SIG-M5 (cell line): ENCODE data around the gene C1QTNF8.

Experiments
- DNase-seq: peaks from one replicate; lab custom pipeline; 2025; lab: John Stamatoyannopoulos, UW

The C1QTNF8 gene

DNA sequence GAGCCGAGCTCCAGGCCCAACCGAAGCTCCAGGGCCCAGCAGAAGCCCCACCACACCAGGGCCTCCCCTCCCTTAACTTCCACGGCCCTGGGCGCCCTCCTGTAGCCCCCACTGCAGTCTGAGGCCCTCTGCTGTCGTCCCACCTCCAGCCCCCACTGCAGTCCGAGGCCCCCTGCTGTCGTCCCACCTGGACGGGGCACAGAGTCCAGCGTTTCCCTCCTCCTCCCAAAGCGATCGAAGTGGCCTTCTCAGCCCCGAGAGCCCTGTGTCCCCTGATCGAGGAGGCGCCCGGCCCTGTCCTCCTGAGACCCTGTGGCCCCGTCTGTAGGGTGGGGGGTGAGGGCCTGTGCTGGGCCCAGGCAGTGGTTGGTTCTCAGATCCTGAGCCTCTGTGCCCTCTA, 31.1 kb upstream of the C1QTNF8 start:
- DNase-seq: no peak

DNA sequence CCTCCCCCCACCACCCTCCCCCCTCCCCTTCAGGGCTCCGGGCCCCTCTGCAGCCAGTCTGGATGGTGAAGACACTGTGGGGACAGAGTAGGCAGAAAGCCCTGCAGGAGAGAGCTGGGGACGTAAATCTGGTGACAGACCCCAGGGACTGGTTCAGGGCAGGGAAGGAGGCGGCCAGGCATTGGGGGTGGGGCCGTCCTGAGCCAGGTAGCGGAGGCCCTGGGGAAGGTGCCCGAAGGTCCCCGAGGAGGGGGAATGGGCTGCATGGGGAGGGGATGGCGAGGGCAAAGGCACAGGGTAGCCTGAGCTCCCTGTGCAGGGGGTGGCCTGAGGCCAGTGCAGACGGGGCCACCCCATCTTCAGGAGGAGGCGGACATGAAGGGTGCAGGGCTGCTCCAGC, 30.5 kb upstream of the C1QTNF8 start:
- no peak for DNase-seq

DNA sequence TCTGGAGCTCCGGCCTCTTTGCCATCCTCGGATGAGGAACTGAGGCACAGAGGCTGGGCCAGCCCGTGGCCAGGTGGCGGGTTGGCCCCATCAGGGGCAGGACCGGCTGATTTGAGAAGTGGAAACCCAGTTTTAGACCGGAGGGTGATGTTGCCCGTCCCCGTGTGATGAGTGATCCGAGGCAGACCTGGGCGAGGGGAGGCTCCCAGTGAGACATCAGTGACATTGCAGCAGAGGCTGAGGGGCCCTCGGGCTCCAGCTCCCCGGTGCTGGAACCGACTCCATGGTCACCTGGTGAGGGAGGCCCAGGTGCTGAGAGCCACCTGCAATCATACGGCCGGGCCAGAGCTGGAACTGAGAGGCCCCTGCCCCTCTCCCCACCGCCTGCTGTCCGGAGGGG, 30.0 kb upstream of the C1QTNF8 start:
- no peak for DNase-seq

DNA sequence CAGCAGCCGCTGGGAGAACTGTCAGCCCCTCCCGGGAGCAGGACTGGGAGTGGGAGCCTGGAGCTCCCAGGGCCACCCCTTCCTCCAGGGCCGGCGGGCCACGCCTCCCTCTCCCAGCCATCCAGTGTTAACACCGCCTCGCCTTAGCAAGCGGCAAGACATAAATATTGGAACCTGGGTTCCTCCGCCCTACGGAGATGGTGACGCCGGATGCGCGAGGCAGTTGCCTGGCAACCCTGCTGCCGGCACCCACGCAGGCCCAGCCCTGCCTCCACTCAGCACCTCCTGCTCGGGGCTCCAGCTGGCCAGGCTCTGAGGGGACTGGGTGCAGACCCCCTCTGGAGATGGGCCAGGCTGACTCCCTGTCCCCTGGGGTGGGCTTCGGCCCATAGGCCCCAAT, 29.4 kb upstream of the C1QTNF8 start:
- DNase-seq: no peak

DNA sequence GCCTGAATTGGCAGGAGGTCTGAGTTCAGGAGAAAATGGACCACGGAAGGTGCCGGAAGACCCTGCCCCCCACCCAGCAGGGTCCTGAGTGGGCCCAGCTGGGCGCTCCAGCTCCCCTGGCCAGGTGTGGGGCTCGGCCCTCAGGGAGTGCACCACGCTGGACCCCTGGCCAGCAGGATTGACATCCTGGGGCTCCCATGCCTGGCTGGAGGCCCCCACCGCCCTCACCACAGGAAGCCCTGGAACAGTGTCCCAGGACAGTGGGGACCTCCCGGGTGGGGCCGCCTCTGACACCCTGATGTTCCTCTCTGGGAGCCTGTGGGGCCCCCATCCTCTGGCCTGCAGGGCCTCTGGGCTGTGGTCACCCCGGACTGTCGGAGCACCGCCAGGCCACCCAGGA, 28.8 kb upstream of the C1QTNF8 start:
- DNase-seq: no peak

DNA sequence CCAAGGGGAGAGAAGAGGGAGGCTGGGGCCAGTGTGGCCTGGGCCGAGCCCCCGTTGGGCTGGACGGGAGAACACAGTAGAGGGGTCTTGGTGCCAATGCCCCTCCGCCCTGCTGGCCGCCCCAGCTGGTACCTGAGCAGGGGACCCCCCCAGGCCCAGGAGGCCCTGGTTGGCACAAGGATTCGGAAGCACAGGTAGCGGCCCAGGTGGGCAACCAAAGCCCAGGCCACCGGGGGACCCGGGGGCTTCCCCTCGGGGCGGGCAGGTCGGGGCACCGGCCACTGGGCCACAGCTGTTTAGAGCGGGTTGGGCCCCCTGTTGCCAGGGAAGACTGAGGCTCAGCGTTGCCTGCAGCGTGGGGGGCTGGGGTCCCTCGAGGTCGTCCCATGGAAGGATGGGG, 28.2 kb upstream of the C1QTNF8 start:
- no peak for DNase-seq

DNA sequence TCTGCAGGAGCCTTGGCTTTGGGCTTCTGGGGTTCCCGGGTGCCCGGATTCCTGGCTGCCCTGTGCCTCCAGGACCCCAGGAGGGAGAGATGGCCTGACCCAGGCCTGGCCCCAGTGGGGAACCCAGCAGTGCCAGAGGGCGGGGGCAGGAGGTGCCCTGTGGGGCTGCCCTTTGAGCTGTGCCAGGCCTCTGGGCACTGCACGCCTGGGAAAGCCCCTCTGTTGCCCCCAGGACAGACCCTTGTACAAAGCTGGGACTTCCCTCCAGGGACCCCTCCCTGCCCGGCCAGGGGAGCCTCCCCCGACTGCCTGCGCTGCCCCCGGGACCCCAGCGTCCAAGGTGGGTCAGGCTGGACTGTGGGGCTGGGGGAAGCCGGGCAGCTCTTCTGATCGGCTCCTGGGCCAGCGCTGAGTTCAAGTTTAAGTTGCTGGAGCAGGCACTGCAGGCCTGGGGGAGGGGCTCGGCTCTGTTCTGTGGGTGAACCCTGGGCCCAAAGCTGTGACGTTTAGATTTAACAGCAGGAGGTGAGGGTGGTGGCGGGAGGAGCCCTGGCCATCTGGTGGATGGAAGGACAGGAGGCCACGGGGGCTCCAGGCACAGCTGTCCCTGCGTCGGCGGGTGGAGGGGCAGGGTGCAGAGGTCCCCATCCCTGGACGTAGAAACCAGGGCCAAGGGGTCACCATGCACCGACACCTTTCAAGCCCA, 27.6 kb upstream of the C1QTNF8 start:
- DNase-seq: no peak

DNA sequence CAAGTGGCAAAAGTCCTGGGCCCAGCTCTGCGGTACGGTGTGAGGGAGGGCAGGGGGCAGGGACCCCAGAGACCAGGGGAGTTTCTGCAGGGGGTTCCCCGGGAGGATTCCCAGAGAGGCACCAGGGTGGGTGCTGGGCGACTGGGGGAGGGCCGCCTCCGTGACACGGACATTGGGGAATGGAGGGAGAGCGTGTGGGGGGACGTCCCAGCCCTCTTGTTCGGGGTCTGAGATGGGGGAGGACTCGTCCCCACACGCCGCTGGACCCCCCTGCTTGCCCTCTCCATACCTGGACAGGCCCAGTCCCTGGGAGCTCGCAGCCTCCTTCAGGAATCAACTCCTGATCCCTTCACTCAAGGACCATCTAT, 26.3 kb upstream of the C1QTNF8 start:
- DNase-seq: no peak

DNA sequence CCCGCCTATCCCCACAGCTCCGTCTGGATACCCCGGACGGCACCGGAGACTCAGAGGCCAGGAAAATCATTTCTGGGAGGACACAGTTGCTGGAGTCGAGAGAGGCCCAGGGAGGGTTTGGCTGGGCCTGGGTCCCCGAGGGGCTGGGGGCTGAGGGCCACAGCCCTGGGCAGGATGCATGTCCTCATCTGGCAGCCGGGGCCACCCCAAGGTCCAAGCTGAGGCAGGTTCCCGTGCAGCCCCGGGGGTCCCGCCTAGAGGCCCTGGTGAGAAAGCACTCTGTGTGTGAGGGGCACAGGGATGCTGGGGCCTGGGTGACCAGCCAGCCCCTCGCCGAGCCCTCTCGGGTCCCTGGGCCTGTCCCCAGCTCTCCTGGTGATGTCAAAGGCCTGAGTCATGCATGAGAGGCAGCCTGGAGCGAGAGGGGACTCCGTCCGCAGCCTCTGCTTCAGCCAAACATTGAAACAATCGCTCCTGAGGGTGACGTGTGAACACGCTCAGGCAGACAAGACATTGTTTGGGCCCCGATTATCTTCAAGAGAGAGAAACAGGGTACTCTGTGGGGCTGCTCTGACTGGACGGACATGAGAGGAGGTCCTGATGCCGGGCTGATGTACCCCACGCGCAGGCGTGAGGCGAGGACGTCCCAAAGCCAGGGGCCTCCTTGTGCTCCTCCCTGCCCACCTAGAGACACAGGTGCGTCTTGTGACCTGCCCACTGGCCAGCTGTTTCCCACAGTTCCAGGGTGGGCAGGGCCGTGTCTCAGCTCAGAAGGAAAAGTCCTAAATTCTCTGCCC, 25.8 kb upstream of the C1QTNF8 start:
- no peak for DNase-seq

DNA sequence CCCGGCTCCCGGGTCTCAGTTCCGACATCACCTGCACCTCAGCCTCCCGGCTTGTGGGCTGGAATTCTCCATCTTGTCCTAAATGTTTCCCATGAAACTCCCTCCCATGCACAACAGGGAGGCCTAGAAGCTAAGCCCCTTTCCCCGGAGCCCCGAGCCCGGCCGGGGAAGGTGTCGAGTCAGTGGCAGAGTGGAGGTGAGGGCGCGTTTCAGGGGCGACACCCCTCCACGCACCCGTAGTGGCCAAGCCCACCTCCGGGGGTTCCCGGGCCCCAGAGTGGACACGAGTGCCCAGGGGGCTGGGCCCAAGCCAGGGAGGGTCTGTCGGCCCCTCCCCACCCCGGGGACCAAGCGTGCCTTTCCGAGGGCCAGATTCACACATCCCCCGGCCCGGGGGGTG, 25.0 kb upstream of the C1QTNF8 start:
- DNase-seq: no peak

DNA sequence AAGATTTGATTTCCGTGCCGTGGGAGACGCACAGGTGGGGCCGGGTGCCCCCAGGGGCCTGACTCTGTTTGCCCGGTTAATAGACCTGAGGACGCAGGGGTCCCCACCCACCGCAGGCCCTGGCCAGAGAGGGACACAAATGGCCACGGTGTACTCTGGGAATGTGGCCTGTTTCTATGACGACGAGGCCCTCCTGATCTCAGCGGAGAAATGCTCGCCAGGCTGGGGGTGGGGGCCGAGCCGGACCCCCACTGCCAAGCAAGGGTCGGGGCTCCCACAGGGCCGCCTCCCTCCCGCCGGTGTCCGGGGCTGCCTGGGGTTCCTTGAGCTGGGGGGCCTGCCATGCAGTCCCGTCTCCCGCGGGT, 24.5 kb upstream of the C1QTNF8 start:
- DNase-seq: no peak

DNA sequence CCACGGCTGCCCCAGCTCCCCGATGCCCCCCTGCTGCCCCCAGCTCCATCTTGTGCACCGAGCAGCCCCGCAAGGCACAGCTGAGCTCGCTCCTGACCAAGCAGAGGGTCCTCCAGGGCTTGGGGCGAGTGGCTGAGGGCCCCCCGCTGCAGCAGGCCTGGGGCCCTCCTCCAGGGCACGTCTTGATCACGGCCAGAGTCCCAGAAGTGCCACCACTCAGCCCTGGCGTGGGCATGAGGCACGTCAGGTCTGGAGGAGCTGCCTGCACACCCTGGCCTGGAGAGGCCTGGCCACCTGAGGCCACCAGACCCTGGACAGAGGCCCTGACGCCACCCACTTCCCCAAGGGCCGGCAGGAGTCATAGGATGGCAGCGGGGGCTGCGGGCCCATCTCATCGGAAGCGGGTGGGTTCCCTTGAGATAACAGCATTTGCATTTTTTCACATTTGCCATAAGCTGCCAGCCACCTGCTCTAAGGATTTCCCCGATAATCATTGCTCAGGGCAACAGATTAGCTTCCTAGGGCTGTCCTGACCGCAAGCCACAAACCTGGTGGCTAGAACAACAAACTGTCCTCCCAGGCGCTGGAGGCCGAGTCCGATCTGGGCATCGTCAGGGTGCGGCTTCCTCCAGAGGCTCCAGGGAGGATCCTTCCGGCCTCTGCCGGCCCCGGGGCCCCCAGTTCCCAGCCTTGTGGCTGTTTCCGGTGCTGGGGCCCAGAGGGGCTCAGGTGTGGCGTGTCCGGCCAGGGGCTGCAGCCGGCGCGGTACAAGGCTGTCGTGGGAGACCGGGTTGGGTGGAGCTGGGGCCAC, 23.9 kb upstream of the C1QTNF8 start:
- DNase-seq: no peak

DNA sequence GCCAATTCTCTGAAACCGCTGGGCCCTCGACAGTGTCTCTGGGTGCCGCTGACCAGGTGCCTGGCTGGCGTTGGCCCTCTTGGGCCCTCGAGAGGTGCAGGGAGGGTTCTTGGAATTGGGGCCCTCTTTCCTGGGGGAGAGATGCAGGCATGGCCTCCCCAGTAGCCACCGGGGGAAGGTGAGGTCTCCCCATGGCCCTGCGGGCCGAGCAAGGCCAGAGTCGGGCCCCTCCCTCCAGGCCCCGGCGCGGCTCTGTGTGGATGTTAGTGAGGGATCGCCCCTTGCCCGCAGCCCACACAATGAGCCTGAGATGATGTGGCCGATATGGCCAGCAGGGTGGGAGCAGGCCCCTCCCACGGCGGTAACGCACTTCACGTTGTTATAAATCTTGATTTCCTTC, 23.1 kb upstream of the C1QTNF8 start:
- DNase-seq: no peak

DNA sequence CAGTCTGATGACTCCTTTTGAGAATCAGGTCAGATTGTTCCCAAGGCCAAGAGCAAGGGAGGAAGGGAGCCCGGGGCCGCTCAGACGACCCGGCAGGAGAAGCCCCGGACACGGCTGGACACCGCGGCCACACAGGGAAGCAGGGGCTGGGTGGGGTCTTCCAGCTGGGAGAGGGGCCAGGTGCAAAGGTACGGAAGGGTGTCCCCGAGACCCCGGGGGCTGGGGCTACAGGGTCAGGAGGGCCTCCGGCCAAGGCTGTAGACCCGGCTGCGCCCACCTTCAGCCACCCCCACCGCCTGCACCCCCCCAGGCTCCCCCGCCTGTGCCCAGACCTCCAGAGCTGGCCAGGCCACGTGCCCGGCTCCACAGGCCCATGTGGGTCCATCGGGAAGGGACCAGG, 21.9 kb upstream of the C1QTNF8 start:
- no peak for DNase-seq

DNA sequence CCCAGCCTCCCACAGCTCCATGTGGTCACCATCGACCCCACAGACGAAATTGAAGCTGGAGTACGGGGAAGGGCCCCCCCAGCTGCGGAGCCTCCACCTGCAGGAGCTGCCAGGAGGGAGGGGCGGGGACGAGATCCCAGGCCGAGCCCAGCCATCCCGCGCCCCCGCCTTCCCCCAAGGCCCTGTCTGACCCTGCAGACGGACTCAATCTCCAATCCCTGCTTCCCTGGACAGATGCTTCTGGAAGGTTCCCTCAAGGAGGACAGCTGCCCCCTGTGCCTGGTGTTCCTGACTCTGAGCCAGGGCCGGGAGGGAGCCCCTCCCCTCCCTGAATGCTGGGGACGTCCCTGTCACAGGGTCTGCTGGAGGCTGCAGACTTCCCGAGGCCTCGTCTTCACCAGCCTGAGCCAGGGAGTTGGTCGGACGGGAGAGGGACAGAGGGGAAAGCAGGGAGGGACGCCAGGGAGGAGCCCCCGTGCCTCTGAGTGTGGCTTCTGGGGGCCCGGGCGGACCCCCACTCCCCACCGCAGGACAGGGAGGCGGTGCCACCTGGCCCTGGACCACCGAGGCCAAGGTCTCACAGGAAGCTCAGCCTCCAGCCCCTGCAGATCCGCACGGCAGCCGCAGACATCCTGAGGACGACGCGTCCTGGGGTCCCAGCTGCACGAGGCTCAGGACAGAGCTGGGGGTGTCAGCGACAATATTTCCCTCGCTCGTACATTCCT, 21.3 kb upstream of the C1QTNF8 start:
- DNase-seq: no peak

DNA sequence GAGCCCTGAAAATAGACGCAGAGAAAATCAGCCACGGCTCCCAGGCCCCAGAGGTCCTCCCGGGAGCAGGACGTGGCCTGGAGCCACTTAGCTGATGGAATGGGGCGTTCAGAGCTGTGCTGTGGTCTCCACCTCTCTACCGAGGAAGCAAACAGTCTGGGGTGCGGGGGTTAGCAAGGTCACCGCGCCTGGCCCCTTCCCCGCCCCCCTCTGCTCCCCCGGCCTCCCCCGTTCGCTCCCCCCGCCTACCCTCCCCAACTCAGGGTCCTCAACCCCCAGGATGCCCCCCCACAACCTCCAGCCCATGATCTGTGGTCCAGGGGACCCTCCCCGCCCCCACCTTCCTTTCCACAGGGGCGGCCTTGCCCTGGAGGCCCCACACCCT, 20.6 kb upstream of the C1QTNF8 start:
- DNase-seq: no peak

DNA sequence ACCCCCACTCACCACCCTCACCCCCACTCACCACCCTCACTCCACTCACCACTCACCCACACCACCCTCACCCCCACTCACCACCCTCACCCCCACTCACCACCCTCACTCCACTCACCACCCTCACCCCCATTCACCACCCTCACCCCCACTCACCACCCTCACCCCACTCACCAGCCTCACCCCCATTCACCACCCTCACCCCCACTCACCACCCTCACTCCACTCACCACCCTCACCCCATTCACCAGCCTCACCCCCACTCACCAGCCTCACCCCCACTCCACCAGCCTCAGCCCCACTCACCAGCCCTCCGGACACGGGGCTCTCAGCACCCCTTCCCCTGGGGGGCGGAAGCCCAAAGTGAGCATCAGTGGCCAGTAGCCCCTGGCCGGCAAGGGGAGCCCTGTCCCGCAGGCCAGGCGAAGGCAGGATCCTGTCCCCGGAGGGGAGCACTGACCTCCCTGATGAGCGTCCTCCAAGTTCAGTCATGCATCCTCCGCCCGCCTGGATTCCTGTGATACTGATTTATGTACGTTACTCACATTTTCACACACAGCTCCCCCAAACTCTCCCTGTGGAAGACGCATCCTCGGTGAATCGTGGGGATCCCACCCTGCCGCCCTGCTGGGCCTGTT, 18.0 kb upstream of the C1QTNF8 start:
- no peak for DNase-seq

DNA sequence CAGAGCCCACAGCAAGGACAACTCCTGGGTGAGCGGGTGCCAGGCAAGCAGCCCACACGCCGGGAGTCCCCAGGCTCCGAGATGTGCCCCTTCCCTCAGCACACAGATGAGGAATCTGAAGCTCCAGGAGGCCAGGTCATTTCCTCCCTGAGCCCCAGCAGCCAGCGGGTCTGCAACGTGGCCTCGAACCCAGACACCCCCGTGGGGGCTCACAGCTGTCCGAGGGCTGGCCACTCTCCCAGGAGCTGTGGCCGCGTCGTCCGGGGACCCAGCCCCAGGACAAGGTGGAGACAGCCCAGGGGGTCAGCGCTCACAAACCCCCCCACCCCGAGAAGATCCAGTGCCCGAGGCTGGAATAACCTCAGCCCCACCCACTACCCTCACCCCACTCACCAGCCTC, 17.4 kb upstream of the C1QTNF8 start:
- no peak for DNase-seq

DNA sequence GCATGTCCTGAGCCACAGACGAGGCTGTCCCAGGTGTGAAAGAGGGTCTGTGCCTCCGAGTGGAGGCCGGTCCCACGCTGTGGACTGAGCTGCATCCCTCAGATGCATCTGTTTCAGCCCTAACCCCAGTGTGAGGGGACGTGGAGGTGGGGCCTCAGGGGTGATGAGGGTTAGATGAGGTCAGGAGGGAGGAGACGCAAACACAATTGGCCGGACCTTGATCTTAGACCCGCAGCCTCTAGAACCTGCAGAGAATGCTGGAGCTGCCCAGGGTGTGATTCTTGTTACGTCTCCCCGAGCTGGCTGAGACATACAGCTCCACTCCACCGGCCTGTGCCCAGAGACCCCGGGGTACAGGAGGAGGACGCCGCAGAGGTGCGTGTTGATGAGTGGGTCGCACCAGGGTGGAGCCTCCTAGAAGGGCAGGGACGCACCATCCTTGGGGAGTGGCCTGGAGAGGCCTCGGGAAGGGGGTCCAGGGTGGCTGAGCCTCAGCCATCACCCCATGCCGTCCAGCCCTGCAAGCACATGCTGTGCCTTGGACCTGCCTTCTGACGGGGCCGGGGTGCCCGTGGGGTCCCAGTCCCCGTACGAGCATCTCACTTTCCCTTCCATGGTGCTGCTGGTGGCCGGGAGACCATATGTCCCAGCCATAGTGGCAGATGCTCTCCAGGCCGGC, 16.6 kb upstream of the C1QTNF8 start:
- no peak for DNase-seq

DNA sequence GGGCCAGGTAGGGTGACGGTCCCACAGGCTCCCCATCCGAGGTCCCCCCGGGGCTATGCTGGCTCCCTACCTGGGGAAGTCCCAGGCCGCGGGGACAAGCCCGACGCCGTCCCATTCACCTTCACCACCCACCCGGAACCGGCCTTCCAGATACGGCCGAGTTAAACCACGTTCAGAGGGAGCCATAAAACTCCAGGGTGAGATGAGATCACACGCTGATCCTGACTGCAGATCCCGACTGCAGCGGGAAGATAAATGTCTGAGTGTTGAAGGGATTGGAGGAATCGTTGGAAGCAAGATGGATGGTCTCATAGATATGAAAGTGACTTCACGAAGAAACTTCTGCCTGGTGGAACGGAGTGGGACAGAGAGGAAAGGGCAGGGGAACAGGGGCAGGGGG, 13.6 kb upstream of the C1QTNF8 start:
- no peak for DNase-seq
